HG03442 (cell line): ENCODE results near the gene S100A4.

Experiments
- ATAC-seq: cut with Tn5 transposase; IDR thresholded peaks from one replicate; pipeline ENCODE4 v1.9.1; 2021; ENCODE audit warnings: mild to moderate bottlenecking, moderate library complexity; ENCODE audit not compliant: unreplicated experiment

The S100A4 gene

GRCh38 chr1:153513023-153513422 lies 32.6 kb downstream of the S100A4 start:
- ATAC-seq = no peak

GRCh38 chr1:153510984-153511410 lies 34.6 kb downstream of the S100A4 start:
- ATAC-seq = no peak

- ATAC-seq = no peak
Measured at GRCh38 chr1:153509729-153510354, 35.8 kb downstream of the S100A4 start.

- no peak for ATAC-seq
Measured at GRCh38 chr1:153509036-153509435, 36.6 kb downstream of the S100A4 start.

- ATAC-seq = no peak
Measured at GRCh38 chr1:153507926-153508583, 37.6 kb downstream of the S100A4 start.

- ATAC-seq = no peak
Measured at GRCh38 chr1:153506831-153507413, 38.7 kb downstream of the S100A4 start.

- ATAC-seq = no peak
Measured at GRCh38 chr1:153506386-153506785, 39.2 kb downstream of the S100A4 start.

- no peak for ATAC-seq
Measured at GRCh38 chr1:153505576-153505975, 40.0 kb downstream of the S100A4 start.

- ATAC-seq = no peak
Measured at GRCh38 chr1:153503766-153504165, 41.8 kb downstream of the S100A4 start.

GRCh38 chr1:153498746-153499145 lies 46.9 kb downstream of the S100A4 start:
- ATAC-seq = no peak

- ATAC-seq = no peak
Measured at GRCh38 chr1:153495536-153495935, 50.1 kb downstream of the S100A4 start.

- no peak for ATAC-seq
Measured at GRCh38 chr1:153494976-153495535, 50.5 kb downstream of the S100A4 start.
